HG03196 (cell line): ENCODE data around the gene ASF1B.

ENCODE experiments used
- ATAC-seq: cut with Tn5 transposase; IDR thresholded peaks from one replicate; pipeline ENCODE4 v1.9.1; 2021; ENCODE audit not compliant: unreplicated experiment

The ASF1B gene

DNA sequence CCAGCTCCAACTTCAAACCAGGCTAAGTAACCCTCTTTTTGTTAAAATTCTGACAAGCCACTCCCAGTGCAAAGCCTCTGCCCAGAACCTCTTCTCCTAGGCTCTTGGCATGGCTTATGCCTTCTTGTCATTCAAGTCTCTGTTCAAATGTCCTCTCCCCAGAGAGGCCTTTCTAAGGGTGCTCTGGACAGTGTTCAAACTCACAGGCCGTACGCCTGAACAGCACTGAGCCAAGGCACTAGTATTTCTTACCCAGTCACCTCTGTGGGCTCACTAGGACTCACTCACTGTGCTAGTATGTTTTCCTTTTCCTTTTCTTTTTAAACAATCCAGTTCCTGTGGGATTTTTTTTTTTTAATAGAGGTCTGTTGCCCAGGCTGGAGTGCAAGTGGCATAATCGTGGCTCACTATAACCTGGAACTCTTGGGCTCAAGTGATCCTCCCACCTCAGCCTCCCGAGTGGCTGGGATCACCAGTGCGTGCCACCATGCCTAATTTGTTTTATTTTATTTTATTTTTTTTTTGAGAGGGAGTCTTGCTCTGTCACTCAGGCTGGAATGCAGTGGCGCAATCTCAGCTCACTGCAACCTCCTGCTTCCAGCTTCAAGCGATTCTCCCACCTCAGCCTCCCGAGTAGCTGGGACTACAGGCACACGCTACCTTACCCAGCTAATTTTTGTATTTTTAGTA is 2.3 kb upstream of the ASF1B start:
- no peak for ATAC-seq

DNA sequence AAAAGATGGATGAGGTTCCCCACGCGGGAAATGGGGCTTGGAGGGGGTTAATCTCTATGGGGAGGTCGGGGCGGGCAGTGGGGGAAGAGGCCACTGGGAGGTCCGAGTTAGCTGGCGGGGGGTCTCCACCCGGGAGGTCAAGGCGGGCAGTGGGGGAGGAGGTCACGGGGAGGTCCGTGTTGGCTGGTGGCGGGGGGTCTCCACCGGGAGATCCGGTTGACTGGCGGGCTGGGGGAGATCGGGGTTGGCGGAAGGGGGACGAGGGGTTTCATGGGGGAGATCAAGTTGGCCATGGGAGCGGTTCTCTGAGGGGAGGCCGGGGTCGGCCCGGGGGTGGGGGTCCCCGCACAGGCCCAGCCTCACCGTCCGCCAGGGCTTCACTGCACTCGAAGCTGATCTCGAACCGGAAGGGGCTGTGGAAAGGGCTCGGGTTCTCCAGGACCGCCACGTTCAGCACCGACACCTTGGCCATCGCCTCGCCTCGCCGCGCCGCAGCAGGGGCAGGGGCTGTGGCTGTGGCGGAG is 342 bp downstream of the ASF1B start:
- no peak for ATAC-seq

DNA sequence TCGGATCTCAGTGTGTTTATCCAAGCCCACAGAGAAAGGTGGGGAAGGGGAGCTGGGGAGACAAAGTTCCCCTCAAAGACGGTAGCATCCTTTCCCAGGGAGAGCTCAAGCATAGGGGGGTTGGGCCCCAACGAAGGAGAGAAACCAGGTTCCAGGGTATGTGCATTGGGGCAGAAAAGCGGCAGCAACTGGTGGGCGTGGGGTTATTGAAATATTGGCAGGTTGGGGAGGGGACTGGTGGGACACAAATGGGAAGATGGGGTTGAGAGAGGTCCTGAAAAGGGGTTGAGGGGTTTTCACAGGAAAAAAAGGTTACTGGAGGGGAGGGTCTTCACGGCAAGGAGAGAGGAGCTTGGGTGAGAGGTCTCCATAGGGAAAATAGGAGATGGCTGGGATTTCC is 1.0 kb downstream of the ASF1B start:
- no peak for ATAC-seq

DNA sequence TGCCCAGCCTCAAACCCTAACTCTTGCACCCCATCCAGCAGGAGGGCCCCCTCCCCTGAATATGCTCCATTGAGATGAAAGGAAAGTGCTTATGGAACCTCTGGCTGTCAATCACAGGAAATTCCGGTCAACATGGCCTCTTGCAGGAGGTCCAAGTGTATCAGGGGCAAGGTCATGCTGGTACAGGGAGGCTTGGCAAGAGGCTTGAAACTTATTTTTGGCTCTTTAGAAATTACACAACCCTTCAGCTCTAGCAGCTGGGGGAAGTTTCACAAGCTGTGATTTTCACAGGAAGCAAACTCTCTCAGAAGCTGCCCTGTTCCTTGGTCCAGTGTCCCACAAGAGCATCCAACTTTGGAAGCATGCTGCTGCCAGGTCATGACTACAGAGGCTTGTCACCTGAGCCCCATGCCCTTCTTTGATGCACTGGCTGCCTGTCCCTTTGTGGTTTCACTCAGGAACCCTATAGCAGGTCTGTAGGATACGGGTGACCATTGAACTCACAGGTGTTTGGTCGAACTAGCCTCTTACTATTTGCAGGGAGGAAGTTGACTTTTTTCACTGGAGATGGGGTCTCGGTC is 8.4 kb downstream of the ASF1B start:
- ATAC-seq = no peak

DNA sequence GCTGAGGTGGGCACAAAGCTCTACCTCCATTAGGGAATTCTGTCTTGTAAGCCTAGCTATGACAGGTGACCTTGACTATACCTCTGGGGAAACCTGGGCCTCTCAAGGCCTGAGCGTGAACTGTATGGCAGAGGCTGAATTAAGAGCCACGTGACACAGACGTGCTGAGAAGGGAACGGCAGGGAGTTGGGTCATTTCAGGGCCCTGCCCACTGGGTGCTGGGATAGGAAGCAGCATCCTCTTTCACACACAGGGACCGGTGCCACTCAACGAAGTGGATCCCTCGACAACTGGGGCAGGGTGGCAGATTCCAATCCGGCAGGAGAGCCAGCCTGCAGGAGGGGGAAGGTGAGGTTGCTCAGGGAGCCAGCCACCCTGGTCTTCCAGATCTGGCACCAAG is 9.2 kb downstream of the ASF1B start:
- no peak for ATAC-seq

DNA sequence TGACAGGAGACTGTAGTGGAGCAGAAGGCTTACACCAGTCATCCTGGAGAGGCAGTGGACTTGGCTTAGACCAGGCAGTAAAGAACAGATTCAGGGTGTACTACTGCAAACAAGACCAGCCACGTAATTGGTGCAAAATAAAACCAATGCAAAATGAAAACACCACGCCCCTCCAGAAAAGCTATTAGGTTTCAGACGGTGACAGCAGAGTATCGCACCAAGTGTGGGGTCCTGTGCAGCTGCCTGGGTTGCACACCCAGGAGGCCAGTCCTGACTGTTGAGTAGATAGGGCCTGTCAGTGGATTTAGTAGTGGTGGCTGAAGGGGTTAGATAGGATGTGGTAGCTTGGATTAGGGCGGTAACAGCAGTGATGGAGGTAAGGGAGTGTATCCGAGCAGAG is 13.5 kb downstream of the ASF1B start:
- no peak for ATAC-seq

DNA sequence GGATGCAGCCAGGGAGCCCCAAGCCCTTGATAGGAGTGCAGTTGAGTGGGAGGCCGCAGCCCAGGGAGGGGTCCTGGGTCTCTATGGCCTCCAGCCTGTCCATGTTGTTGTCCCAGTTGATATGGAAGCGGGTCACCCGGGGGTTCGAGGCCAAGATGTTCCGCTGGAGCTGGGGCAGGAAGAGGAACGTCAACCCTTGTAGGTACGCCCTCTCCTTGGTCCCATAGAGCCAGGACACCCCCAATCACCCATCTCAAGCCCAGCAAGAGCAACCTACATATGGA is 15.9 kb downstream of the ASF1B start:
- ATAC-seq = no peak

DNA sequence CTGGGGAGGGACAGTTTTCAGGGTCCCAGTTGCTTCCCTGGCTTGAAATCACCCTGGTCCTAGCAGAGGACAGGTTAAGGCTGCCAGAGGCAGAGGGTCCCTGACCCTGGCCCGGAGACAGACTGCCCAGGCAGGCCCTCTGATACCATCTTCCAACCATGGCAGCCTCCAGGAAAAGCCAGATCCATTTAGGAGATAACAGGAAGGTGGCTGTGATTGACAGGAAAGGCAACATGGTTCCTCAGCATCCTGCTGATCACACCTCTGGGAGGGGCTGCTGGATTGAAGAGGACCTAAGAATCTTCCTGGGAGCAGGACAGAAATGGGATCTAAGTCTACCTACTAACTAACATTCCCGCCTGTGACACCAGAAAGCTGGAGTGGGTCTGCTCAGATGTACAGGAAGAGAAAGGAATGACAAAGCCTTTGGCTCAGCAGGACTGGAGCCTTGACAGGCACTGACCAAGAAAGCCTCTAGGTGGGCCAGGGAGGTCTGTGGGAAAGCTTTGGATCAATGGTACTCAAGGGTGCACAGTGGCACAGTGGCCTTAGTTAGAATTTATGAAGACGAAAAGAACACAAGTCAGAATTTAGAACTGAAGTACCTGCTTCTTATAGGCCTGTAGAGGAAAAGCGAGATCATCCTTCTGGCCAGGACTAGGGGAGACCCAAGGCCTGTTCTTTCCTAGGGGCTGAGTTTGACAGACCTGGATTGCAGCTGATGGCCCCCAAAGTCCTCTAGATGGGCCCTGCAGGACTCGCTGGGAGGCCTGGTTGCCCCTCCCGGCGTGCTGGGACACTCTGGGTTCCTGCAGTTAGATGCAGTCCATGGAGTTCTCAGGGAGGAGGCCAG is 16.5 kb downstream of the ASF1B start:
- no peak for ATAC-seq

DNA sequence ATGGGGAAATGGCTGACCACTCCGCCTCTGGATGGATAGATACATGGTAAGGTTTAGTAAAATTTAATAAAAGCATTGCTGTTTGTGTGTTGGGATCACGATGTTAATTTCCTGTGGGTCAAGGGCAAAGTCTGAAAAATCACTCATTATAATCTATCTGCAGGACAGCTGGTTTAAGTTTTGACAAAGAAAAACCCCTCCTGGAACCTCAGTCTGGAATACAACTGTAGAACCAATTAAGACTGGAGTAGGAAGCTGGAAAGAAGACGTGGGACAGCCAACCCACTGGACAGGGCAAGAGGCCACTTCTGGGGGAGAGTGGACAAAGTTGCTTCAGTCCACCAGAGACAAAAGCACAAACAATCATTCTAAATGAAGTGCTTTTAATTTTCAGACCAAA is 17.2 kb downstream of the ASF1B start:
- no peak for ATAC-seq

DNA sequence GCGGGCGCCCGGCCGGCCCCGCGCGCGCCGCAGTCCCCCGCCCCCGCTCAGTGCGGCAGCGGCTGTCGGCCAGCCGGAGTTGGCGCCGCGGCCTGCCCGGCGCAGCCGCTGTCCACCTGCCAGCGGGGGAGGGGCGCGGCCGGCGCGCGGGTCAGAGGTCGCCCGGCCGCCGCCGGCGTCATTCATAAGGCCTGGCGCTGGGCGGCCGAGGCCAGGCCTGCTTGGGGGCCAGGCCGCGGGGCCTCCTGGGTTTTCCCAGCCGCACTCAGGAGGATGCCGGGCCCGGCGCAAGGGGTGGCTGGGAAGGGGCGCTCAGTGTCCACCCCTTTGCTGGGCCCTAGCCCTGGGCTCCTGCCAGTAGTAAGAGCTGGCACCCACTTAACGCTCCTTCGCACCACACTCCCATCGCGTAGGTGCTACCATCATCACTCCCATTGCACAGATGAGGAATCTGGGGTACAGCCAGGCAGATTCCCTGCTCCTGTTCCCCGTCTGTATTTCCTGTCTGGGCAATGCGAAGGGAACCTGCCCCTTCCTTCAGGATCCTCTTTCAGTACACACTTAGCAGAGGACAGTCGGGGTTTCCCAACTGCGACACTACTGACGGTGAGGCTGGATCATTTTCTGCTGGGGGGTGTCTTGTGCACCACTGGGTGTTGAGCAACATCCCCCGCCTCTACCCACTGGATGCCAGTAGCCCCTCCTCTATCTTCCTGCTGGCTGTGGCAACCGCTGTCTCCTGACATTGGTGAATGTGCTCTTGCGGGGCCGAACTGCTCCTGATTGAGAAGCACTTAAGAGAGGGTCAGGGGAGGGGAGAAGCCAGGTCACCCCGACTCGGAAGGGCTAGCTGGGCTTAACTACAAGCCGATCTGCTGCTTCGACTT is 18.0 kb downstream of the ASF1B start:
- ATAC-seq = no peak

DNA sequence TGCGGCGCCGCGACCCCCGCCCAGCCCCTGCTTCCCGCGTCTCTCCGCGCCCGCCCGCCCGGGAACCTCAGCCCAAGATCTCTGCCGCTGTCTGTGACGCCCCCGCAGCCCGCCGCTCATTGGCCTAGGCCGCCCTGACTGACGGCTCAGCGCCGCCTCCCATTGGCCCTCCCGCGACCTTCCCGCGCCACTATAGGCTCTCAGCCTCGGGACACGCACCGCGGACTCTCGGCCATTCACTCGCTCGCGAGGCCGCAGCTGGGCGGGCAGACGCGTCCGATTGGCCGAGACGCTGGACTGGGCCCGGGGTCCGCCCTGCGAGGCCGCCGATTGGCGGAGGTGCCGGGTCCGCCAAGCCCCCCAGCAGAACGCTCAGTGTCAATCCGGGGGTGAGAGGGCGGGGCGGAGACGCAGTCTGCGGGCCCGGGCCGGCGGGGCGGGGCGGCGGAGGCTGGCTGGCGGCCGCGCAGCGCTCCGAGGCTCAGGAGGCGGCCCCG is 18.7 kb downstream of the ASF1B start, which contains the start of gene PRKACA:
Gene PRKACA (minus strand): TSS at position 95 of the 497 bp plus-strand sequence. CDS start 215 bp downstream, outside the sequence.
- ATAC-seq = peak; percentile 87

DNA sequence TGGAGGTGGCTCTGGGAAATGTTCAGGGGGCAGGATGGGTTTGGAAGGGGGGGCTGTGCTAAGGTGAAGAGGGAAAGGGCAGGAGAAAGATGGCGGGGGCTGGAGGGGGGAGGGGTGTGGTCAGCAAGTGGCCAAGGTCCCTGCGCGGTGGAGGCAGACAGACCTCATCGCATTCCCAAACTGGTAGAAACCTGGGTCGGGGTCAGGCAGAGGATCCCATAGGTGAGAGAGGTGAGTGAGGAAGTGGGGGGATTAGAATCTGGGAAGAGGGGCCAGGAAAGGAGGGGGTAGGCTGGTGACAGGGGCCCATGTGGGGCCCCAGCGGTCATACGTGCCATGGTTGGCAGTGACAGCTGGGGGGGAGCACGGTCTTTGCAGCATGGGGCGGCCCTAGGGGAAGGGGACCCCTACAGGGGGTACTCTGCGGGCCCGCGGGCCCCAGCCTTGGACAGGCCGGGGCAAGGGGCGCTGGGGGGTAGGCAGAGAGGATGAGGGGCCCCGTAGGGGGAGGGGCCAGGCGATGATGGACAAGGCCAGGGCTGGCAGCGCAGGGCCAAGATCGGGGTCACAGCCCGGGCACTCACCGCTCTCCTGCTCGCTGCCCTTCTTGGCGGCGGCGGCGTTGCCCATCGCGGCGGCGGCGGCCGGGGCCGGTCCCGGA is 19.3 kb downstream of the ASF1B start:
- ATAC-seq = peak; percentile 6

DNA sequence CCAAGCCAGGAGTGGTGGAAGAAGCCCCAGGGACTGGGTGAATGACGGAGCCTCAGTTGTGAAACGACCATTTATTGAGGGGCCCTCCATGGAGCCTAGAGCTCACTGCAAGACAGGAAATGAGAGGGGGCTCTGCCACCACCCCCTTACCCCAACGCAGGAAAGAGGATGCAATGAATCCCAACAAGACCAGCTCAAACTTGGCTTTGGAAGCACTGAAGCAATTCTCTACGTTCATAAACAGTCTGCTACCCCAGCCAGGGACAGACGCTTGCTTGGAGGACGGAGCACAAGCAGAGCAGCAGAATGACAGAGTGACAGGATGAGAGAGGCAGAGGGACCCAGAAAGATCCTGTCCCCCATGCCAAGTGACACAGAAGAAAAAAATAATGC is 19.9 kb downstream of the ASF1B start:
- no peak for ATAC-seq

DNA sequence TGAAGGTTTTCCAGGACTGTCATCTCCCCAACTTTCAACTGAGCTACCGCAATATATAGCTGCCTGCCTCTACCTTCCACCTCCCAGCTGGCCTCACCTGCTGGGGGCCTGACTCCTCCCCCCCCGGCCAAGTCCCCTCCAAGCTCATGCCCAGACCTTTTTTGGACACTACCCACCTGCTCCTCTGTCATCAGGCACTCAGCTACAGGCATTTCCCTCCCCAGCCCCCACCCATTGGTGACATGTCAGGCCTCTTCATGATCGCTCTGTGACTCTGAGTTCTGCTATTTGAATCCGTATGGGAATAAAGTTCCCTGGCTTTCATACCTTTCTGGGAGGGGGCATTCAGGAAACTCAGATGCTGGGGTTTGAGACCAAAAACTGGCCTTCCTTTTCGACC is 20.6 kb downstream of the ASF1B start:
- ATAC-seq = no peak

DNA sequence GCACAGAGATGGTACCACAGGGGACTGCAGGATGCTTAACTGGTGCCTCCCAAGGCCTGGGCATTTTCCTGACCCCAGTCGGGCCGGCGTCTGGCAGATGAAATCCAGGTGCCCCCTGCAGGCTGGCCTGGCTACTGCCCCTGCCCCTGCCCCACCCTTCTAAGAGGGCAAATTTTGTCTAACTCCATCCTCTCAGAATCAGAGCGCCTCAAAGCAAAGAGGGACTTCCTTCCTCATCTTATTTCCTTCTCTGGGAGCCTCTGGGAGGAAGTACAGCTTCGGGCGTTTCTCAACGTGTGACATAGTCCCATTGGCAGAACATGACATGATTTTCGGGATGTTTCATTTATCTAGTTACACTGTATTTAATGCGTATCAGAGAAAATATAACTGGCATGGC is 21.5 kb downstream of the ASF1B start:
- no peak for ATAC-seq

DNA sequence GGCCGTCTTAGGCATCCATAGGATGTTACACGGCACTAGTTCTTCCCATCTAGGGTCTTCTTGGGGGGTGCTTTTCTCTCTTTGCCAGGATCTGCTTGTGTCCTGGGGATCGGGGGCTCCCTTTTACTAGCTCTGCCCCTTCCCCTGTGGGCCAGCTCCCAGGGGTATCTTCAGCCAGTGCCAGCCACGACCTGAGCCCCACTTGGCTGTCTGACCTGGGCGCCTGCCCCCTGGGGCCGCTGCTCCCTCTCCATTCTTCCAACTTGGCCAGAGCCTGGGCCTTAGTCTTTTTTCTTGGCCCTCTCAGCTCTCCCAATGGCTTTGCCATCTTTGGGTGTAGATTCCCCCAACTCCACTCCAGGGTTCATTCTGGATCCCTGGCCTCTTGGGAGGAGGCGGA is 21.9 kb downstream of the ASF1B start:
- ATAC-seq = no peak

DNA sequence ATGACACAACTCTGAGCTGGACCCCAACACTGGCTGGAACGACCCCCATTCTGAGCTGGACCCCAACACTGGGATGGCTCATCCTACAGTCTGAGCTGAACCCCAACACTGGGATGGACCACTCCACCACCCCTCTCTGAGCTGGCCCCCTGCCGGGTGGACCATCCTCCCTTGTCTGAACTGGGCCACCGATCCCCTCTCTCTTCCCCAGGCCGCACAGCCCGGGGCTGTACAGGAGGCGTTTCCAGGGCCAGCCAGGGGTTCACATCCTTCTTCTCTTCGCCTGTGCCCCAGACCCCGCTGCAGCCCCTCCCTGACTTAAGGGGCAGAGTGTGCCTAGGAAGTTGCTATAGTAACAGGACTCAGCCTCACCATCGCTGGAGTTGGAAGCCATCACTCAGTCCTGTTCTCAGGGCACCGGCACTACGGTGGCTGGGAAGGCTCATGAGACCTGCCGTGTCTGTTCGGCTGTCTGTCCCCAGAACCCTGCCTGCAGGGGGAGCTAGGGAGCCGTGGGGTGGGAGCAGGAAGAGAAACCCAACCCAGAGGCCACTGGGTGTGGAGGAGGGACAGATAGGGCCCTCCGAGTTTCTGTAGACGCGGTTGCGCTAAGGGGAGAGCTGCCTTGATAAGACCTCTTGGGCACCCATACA is 22.5 kb downstream of the ASF1B start:
- ATAC-seq = no peak

DNA sequence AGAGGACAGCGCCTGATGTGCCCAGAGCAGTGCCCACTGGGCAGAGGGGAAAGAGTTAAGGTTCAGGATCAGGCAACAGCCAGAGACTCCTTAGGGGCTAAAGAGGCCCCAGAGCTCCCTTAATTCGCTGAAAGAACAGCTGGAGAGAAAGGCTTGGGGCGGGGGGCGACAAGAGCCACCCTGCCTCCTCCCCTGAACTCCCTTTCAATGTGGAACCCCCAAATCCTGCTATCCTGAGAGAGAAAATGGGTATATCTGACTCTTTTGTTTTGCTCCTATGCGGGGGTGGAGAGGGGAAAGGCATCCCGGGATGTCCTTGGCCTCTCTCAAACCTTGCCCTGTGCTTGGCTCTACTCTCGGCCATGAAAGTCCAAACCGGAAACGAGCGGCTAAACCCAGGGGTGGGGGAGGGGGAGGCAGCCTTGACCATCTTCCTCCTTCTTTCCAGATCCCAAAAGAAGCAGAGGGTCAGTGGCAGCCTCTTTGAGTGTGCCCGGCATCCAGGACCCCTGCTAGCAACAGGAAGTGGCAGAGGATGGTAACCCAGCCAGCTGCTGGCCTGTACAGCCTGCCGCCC is 23.5 kb downstream of the ASF1B start:
- ATAC-seq = no peak

DNA sequence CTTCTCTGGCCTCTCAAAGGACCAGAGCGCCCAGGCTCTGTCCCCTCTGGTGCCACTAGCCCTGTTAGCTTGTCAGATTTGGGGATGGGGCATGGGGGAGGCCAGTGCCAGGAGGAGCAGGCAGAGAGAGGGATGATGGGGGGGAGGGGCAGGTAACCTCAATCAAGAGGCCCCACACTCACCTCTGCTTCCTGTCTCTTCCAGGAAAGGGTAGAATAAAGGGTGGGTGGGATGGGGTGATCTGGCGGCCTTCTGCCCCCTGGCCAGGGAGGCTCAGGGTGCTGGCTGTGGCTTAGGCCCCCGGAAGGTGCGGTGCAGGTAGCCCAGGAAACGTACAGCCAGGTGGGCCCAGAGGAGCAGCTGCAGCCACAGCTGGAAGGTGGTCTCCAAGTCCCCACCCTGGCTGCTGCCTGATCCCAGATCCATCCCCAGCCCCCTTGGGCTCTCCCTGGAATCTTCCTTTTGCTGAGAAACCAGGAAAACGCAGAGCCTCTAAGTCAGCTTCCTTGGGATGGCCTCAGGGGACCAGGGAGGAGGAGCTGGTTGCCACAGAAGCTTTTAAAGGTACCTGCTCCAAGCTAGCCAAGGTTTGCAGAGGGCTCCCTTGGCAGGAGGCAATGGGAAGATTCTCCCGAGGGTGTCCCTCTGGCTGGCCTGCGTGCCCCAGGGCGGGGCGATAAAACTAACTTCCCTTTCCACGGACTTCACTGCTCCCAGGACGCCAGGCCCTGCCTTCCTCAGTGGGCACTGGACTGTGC is 24.2 kb downstream of the ASF1B start:
- no peak for ATAC-seq
